DOHH2 (cell line): ENCODE measurements around the gene TKT.

Experiments used
- EZH2phosphoT487 ChIP-seq: fragments of 200-600 bp; sonication (generic); IDR thresholded peaks from 2 replicates; pipeline ENCODE4 v1.6.1; 2017; ENCODE audit warnings: borderline replicate concordance, mild to moderate bottlenecking, antibody characterized with exemption, low read length, moderate library complexity, mixed read lengths
- TF ChIP-seq, protein P1 (sequence below): fragments of 200-600 bp; sonication (generic); IDR thresholded peaks from one replicate; pipeline ENCODE4 v1.5.1; 2014; ENCODE audit warnings: antibody characterized with exemption, mild to moderate bottlenecking, low read depth, low read length; ENCODE audit not compliant: poor library complexity, severe bottlenecking

DNA sequence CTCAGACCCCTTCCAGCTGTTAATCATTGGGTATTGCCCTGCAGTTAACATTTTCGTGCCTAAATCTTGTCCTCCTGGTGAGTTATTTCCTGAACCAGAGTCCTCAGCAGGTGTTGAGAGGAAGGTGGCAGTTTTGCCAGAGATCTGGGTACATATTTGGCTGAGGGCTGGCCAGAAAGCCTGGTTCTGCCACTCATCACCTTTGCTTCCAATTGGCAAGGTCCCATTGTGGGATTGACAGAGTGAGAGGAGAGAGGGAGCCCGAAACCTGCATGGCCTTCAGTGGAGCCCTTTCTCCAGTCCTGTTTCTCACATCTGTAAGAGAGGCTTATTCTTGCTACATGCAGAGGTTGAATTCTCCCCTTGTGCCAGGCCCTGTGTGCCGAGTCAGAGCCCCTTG lies 8.9 kb upstream of the TKT start:
- TF ChIP-seq, protein P1, sequence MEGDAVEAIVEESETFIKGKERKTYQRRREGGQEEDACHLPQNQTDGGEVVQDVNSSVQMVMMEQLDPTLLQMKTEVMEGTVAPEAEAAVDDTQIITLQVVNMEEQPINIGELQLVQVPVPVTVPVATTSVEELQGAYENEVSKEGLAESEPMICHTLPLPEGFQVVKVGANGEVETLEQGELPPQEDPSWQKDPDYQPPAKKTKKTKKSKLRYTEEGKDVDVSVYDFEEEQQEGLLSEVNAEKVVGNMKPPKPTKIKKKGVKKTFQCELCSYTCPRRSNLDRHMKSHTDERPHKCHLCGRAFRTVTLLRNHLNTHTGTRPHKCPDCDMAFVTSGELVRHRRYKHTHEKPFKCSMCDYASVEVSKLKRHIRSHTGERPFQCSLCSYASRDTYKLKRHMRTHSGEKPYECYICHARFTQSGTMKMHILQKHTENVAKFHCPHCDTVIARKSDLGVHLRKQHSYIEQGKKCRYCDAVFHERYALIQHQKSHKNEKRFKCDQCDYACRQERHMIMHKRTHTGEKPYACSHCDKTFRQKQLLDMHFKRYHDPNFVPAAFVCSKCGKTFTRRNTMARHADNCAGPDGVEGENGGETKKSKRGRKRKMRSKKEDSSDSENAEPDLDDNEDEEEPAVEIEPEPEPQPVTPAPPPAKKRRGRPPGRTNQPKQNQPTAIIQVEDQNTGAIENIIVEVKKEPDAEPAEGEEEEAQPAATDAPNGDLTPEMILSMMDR = no peak
- no peak for TF ChIP-seq EZH2phosphoT487
